LNCaP clone FGC (cell line): ENCODE results near the gene MAGI2.

ENCODE experiments used
- DNase-seq: peaks from one replicate; pipeline ENCODE4 v3.0.0-alpha.2; 2011; ENCODE audit warnings: low read depth
- H3K4me3 ChIP-seq: 2 replicates; pipeline ENCODE4 v1.5.1; 2011; ENCODE audit warnings: mild to moderate bottlenecking, low read depth, low read length, control low read depth
- CTCF ChIP-seq: IDR thresholded peaks from 2 replicates; pipeline ENCODE4 v1.5.1; 2012; ENCODE audit warnings: mild to moderate bottlenecking; ENCODE audit not compliant: control insufficient read depth, insufficient read depth; ENCODE audit errors: extremely low read depth

MAGI2 gene

DNA sequence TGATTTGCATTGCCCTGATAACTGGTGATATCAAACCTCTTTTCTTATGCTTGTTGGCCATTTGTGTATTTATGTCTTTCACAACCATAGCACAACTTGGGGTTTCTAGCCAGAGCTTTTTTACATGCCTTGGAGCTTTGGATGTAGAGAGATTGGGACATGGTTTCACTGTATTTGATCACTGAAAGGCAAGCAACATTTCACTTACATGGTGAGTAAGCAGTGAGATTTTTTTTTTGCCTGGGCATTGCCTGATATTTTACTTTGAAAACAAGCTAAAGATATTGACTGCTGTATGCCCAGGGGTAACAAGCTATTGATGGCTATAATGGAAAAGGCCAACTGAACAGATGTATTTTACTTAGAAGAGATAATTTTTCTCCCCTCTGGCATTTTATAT lies 1395.9 kb downstream of the MAGI2 start:
- no peak for DNase-seq
- TF ChIP-seq CTCF = no peak

DNA sequence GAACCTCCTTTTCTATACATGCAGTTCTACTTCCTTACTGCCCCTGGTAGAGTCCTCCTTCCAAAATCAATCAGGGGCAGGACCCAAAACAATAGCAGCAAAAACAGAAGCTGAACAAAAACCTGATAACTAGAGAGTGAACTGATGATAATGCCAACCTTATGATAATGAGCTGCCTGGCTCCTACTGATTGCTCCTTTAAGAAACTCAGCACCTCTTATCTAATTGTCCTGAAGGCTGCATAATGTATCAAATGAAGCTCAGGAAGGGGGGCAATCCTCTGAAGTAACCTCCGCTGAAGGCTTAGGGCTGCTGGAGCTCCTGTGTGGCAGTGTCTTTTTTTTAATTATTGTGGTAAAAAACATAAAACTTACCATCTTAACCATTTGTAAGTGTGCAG lies 1397.9 kb downstream of the MAGI2 start:
- TF ChIP-seq CTCF = no peak
- no peak overlapping the region for H3K4me3 ChIP-seq
- DNase-seq = no peak

More for the DNA sequence above, 1395.9 kb downstream of the MAGI2 start:
- no peak overlapping the region for H3K4me3 ChIP-seq

DNA sequence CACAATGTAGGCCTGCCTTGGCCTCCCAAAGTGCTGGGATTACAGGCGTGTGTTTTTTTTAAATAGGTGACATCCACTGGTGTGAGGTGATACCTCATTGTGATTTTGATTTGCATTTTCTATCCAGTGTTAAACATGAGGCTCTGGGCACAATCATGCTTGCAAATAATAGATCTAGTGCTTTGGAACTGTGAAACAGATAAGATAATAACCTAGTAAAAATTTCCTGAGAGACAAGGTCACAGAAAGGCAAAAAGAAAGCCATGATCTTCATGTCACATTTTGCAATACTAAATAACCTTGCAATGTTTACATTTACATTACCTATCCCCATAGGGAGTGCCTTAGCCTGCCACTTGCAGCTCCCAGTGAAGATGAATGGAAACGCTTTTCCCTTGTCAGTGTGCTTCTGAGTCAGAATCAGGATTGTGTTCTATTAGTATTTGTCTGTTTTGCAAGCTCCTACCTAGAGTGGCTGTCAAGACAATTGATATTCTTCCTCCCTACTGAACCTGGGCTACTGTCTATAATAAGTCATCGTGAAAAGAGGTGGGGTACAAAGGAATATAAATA lies 1398.4 kb downstream of the MAGI2 start:
- no peak for TF ChIP-seq CTCF
- no peak overlapping the region for H3K4me3 ChIP-seq
- DNase-seq = no peak

GRCh38 chr7:78052112-78052511 lies 1401.4 kb downstream of the MAGI2 start:
- no peak overlapping the region for H3K4me3 ChIP-seq
- no peak for TF ChIP-seq CTCF
- DNase-seq = no peak

DNA sequence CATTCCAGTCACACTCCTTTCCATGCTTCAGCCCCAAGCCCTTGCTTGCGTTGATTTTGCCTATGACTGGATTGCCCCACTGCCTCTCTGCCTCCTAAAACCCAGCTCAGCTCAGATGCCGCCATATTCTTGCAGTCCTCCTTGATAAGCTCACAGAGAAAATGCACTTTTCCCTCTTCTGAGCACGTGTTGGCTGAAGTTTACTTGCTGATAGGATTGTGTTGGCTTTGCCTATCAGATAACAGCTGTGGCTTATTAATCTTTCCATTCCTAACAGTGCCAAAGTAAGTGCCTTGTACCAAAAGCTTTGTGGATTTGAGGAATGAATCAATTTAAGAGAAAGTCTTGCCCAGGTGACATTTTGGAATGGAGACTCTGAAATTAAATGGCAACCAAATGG lies 1405.7 kb downstream of the MAGI2 start:
- DNase-seq = no peak
- H3K4me3 ChIP-seq = no peak overlapping the region

GRCh38 chr7:78043159-78043558 lies 1410.3 kb downstream of the MAGI2 start:
- no peak for TF ChIP-seq CTCF
- DNase-seq = no peak
- no peak overlapping the region for H3K4me3 ChIP-seq

More for the DNA sequence above, 1405.7 kb downstream of the MAGI2 start:
- no peak for TF ChIP-seq CTCF

DNA sequence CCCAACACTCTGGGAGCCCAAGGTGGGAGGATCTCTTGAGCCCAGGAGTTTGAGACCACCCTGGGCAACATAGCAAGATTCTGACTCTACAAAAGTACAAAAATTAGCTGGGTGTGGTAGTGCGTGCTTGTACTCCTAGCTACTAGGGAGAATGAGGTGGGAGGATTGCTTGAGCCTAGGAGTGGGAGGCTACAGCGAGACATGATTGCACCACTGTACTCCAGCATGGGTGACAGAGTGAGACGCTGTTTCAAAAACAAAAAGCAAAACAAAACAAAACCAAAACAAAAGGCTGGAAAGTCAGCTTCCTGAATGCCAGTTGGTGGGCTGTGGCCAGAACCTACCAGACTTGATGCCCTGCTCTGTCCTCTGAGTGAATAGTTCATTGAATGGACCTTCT lies 1412.0 kb downstream of the MAGI2 start:
- no peak overlapping the region for H3K4me3 ChIP-seq
- no peak for DNase-seq
- no peak for TF ChIP-seq CTCF
